SK-N-MC (cell line): ENCODE data around the gene SCYGR1.
"Not testable (repeated sequence)": the region's sequence is repeated elsewhere in the genome, so short reads cannot be mapped to it uniquely, and the experiment has no call there.

Experiments
- DNase-seq: peaks from one replicate; pipeline ENCODE4 v3.0.0-alpha.2; 2011; ENCODE audit warnings: low read depth, low spot score
- H3K27ac ChIP-seq: fragments of 200-600 bp; sonication (generic); 2 replicates; pipeline ENCODE4 v1.5.1; 2016; ENCODE audit warnings: mixed run types
- H3K36me3 ChIP-seq: fragments of 200-600 bp; sonication (generic); 2 replicates; pipeline ENCODE4 v1.6.1; 2017; ENCODE audit warnings: antibody characterized with exemption, low read length, mixed read lengths; ENCODE audit not compliant: insufficient read depth
- H3K4me3 ChIP-seq: fragments of 200-600 bp; sonication (generic); 2 replicates; pipeline ENCODE4 v1.5.1; 2016
- H3K9ac ChIP-seq: fragments of 200-600 bp; sonication (generic); 2 replicates; pipeline ENCODE4 v1.8.0; 2017; ENCODE audit warnings: mixed run types, mixed read lengths; ENCODE audit not compliant: insufficient read length
- H3K9me3 ChIP-seq: fragments of 200-600 bp; sonication (generic); 2 replicates; pipeline ENCODE4 v1.6.1; 2017; ENCODE audit warnings: low read depth, mild to moderate bottlenecking, antibody characterized with exemption, low read length, moderate library complexity, mixed read lengths
- EZH2 ChIP-seq: fragments of 200-600 bp; sonication (generic); IDR thresholded peaks from one replicate; pipeline ENCODE4 v1.6.1; 2017; ENCODE audit warnings: antibody characterized with exemption
- FOXP2 ChIP-seq: optimal IDR thresholded peaks from 2 replicates; pipeline ENCODE3; 2011; ENCODE audit warnings: mild to moderate bottlenecking, moderate library complexity; ENCODE audit not compliant: insufficient read depth; ENCODE audit errors: extremely low read length, control extremely low read depth
- POLR2AphosphoS5 ChIP-seq: IDR thresholded peaks from 2 replicates; pipeline ENCODE4 v1.6.1; 2012; ENCODE audit warnings: mild to moderate bottlenecking, low read depth, low read length, borderline replicate concordance

SCYGR1 gene

GRCh38 chr2:227366769-227367426 is 20.9 kb downstream of the SCYGR1 start:
- DNase-seq: no peak
- Histone ChIP-seq H3K36me3 (no peaks in the 10 kb centered on the region), H3K4me3 (no peak overlapping the region), H3K27ac (no peak overlapping the region), H3K9me3 (no peaks in the 10 kb centered on the region), H3K9ac (no peak overlapping the region)
- TF ChIP-seq POLR2AphosphoS5 (no peak), EZH2 (no peak)

GRCh38 chr2:227365833-227366232 is 21.9 kb downstream of the SCYGR1 start:
- TF ChIP-seq POLR2AphosphoS5: no peak
- no peak for TF ChIP-seq EZH2
- no peak for TF ChIP-seq FOXP2
- H3K9me3 ChIP-seq: no peaks in the 10 kb centered on the region
- DNase-seq: no peak
- no peak overlapping the region for H3K27ac ChIP-seq
- no peaks in the 10 kb centered on the region for H3K36me3 ChIP-seq
- H3K9ac ChIP-seq: no peak overlapping the region
- H3K4me3 ChIP-seq: no peak overlapping the region

- not testable (repeated sequence) for DNase-seq, H3K4me3 ChIP-seq, H3K27ac ChIP-seq, H3K9me3 ChIP-seq, H3K36me3 ChIP-seq, H3K9ac ChIP-seq
Observed at GRCh38 chr2:227364585-227365263, 23.0 kb downstream of the SCYGR1 start.

- TF ChIP-seq FOXP2: no peak
- no peak for TF ChIP-seq POLR2AphosphoS5
- no peak for TF ChIP-seq EZH2
- no peak for DNase-seq
- no peak overlapping the region for H3K9ac ChIP-seq
- H3K9me3 ChIP-seq: no peaks in the 10 kb centered on the region
- H3K36me3 ChIP-seq: peaks cover 8% of the 10 kb centered on the region; the same call in 1 of the 2 replicates
- no peak overlapping the region for H3K27ac ChIP-seq
- H3K4me3 ChIP-seq: no peak overlapping the region
Observed at GRCh38 chr2:227363756-227364155, 24.0 kb downstream of the SCYGR1 start.

- TF ChIP-seq POLR2AphosphoS5: no peak
- TF ChIP-seq EZH2: no peak
- no peak for TF ChIP-seq FOXP2
- Histone ChIP-seq H3K9me3 (no peaks in the 10 kb centered on the region), H3K9ac (no peak overlapping the region), H3K27ac (no peak overlapping the region), H3K4me3 (no peak overlapping the region), H3K36me3 (peaks cover 36% of the 10 kb centered on the region)
- no peak for DNase-seq
Observed at GRCh38 chr2:227360351-227360750, 27.4 kb downstream of the SCYGR1 start.

GRCh38 chr2:227351639-227352038 is 36.1 kb downstream of the SCYGR1 start:
- H3K9me3 ChIP-seq: no peaks in the 10 kb centered on the region
- TF ChIP-seq FOXP2 (no peak), EZH2 (no peak), POLR2AphosphoS5 (no peak)

GRCh38 chr2:227349989-227350612 is 37.6 kb downstream of the SCYGR1 start:
- peak overlapping the region; percentile 43 for H3K4me3 ChIP-seq
- TF ChIP-seq EZH2: no peak
- no peak overlapping the region for H3K9ac ChIP-seq
- DNase-seq: peak; percentile 74
- peaks cover 19% of the 10 kb centered on the region for H3K36me3 ChIP-seq
- H3K27ac ChIP-seq: peak overlapping the region; percentile 71
- H3K9me3 ChIP-seq: no peaks in the 10 kb centered on the region

More at GRCh38 chr2:227351639-227352038, 36.1 kb downstream of the SCYGR1 start:
- Histone ChIP-seq H3K4me3 (no peak overlapping the region), H3K27ac (no peak overlapping the region), H3K9ac (no peak overlapping the region), H3K36me3 (peaks cover 19% of the 10 kb centered on the region)
- DNase-seq: no peak

- TF ChIP-seq FOXP2: no peak
- TF ChIP-seq EZH2: no peak
- no peak for TF ChIP-seq POLR2AphosphoS5
- no peak for DNase-seq
- H3K4me3 ChIP-seq: no peak overlapping the region
- H3K36me3 ChIP-seq: peaks cover 22% of the 10 kb centered on the region
- H3K9ac ChIP-seq: no peak overlapping the region
- H3K27ac ChIP-seq: no peak overlapping the region
- H3K9me3 ChIP-seq: no peaks in the 10 kb centered on the region
Observed at GRCh38 chr2:227348324-227348723, 39.4 kb downstream of the SCYGR1 start.
